HG02870 (cell line): Measurements from ENCODE around the gene RPL18.

Experiments used
- ATAC-seq: cut with Tn5 transposase; IDR thresholded peaks from one replicate; pipeline ENCODE4 v1.9.1; 2021; ENCODE audit warnings: mild to moderate bottlenecking, moderate library complexity; ENCODE audit not compliant: unreplicated experiment

Gene RPL18

GRCh38 chr19:48630296-48631063 lies 11.5 kb upstream of the RPL18 start:
- ATAC-seq: no peak

- ATAC-seq: no peak
These were observed 10.8 kb upstream of the RPL18 start for GRCh38 chr19:48629599-48630295.

- no peak for ATAC-seq
These were observed 10.3 kb upstream of the RPL18 start for GRCh38 chr19:48629297-48629598.

GRCh38 chr19:48628486-48629296 lies 9.7 kb upstream of the RPL18 start:
- ATAC-seq: no peak

- ATAC-seq: no peak
These were observed 8.9 kb upstream of the RPL18 start for GRCh38 chr19:48627865-48628314.

GRCh38 chr19:48627201-48627864 lies 8.4 kb upstream of the RPL18 start:
- ATAC-seq: no peak

GRCh38 chr19:48625891-48626327 lies 6.9 kb upstream of the RPL18 start:
- ATAC-seq: no peak

- no peak for ATAC-seq
These were observed 6.1 kb upstream of the RPL18 start for GRCh38 chr19:48624791-48625723.

- peak; percentile 53 for ATAC-seq
These were observed 5.2 kb upstream of the RPL18 start for GRCh38 chr19:48624067-48624594.

GRCh38 chr19:48623556-48624066 lies 4.6 kb upstream of the RPL18 start:
- ATAC-seq: no peak

- ATAC-seq: no peak
These were observed 961 bp upstream of the RPL18 start for GRCh38 chr19:48619692-48620585.

GRCh38 chr19:48618278-48618915 lies 581 bp downstream of the RPL18 start:
- no peak for ATAC-seq

GRCh38 chr19:48617146-48617937 lies 1.6 kb downstream of the RPL18 start:
- ATAC-seq: no peak

GRCh38 chr19:48616491-48617056 lies 2.4 kb downstream of the RPL18 start:
- no peak for ATAC-seq

- no peak for ATAC-seq
These were observed 2.9 kb downstream of the RPL18 start for GRCh38 chr19:48616041-48616436.

- no peak for ATAC-seq
These were observed 3.5 kb downstream of the RPL18 start for GRCh38 chr19:48615231-48616040.
